Amygdala (tissue), 56 donors: Measurements from ENCODE around the gene PRDX3.
"Not testable (repeated sequence)": the region's sequence is repeated elsewhere in the genome, so short reads cannot be mapped to it uniquely, and the experiment has no call there.

Experiments used
- DNase-seq, 56 donors: peaks; one replicate each; lab custom pipeline; 2025; lab: John Stamatoyannopoulos, UW

PRDX3 gene

DNA sequence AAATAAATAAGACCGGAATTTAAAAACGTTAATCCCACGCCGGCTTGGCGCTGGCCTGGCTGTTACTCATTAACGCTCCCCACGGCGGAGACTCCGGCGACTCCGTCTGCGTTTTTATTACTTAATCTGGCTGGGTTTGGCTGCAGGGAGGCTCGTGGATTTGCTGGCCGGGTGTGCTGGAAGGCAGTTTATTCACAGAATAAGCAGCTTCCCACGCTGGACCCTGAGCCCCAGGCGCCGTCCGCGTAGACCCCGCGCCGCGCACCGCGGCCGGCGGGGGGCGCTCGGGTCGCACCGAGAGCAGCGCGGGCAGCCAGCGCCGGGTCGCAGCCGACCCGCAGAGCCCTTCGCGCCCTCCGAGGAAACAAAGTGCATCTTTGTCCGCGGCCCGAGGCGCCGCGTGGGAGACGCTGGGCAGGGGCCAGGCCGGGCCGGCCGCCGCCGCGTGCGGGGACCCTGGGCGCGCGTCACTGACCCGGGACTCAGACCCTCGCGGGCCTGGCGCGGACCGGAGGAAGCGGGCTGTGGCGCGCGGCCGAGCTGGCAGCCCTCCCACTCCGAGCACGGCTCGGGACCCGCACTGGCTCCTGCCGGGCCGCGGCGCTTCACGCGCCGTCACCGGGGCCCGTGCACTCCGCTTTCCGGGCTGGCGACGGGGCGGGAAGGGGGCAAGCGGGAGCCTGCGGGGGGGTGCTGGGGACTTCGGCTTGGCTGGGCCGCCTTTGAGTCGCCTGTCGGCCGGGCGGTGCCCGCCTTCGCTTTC is 28.2 kb upstream of the PRDX3 start:
- peak in 48 of 56 donors; percentile 9 to 84 (median 62) for DNase-seq

GRCh38 chr10:119205894-119206602 is 27.4 kb upstream of the PRDX3 start:
- peak in 27 of 56 donors; percentile 9 to 64 (median 40) for DNase-seq

DNA sequence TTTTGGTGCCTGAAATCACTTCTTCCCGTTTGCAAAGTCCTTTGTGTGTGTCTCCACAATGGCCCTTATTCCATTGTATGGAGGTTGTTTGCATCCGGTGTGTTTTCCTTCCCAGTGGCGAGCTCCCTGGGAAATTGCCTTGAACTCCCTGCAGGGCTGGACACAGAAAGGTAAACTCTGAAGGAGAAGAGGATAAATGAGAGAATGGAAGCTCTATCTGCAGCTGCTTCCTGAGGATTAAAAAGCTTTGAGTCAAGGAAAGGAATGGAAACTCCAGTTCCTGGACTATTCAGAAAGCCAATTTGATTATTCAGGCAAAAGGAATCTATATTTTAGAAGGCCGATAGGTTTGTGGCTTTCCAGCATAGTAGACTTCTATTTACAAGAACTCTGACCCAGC is 24.4 kb upstream of the PRDX3 start:
- DNase-seq = no peak

- no peak for DNase-seq
These were observed 22.6 kb upstream of the PRDX3 start for GRCh38 chr10:119201233-119201632.

DNA sequence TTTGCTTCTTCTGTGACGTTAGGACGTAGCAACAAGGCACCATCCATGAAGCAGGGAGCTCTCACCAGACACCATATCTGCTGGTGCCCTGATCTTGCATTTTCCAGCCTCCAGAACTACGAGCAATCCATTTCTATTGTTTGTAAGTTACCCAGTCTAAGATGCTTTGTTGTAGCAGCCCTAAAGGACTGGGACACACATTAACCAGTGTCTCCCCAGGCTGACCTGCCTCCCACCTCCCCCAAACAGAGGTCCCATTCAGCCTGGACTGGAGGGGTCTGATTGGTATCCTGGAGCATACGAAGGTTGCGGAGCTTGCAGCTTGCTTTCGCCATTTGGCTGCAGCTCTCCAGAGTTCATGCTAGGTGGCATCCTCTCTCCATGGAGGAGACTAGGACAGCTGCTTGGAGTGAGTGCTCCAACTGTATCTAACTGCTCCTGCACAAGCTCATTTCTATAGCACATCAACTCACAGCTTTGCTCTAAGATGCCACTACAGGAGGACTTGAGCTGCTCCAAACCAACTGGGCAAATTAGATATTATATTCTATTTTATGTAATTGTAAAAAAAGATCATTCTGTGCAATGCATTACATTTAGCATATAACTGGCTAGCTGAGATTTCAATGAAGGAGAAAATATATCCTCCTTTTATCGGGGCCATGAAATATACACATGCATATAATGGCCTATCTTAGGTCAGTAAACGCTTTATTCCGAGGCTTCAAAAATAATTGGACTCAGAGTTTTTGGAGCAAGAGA is 20.8 kb upstream of the PRDX3 start:
- DNase-seq = peak in 49 of 56 donors; percentile 7 to 79 (median 47)

DNA sequence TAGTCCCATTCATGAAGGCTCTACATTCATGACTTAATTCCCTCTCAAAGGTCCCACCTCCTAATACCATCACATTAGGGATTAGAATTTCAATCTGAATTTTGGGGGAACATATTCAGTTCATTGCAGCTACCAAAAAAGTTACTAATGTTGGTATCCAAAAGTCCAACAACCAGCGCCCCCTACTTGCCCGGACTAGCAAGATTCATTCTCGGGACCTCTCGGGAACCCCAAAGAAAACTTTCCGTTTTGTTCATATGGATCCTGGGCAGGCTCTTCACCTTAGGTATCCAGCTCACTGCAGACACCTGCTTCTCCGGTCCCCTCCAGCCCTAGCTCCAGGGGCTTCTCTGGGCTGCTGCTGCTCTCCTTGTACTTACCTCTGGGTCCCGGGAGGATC is 19.8 kb upstream of the PRDX3 start:
- DNase-seq = peak in 3 of 56 donors; percentile 8 to 35 (median 16)

DNA sequence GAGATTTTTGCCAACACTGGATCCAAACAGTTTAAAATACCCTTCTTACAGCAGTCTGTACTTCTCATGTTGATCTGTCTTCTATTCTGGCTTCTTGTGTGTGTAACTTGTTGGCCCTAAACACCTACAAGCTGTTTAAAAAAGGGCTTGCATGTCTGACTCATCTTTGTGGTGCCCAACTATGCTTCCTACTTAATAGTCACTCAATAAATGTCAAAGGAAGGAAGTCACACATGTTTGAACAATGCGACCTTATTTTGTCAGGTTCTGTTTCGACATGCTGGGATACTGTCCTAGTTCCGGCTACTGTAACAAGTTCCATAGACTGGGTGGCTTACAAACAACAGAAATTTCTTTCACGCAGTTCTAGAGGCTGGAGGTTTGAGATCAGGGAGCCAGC is 19.3 kb upstream of the PRDX3 start:
- no peak for DNase-seq

DNA sequence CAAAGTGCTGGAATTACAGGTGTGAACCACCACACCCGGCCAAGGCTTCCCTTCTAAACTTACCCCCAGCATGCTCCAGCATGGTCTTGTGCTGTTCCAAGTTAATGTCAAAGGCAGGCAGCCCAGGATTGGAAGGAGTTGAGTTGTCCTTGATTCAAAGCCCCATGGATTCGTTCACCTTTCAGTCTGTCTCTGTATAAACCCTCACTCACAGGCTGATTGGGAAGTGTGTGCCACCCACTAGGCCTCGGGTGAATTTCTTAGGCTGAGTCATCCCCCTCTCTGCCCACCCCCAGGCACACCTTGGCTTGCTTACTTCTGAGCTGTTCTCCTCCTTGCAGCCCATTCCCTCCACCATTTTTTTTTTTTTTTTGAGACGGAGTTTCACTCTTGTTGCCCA is 13.3 kb upstream of the PRDX3 start:
- no peak for DNase-seq

DNA sequence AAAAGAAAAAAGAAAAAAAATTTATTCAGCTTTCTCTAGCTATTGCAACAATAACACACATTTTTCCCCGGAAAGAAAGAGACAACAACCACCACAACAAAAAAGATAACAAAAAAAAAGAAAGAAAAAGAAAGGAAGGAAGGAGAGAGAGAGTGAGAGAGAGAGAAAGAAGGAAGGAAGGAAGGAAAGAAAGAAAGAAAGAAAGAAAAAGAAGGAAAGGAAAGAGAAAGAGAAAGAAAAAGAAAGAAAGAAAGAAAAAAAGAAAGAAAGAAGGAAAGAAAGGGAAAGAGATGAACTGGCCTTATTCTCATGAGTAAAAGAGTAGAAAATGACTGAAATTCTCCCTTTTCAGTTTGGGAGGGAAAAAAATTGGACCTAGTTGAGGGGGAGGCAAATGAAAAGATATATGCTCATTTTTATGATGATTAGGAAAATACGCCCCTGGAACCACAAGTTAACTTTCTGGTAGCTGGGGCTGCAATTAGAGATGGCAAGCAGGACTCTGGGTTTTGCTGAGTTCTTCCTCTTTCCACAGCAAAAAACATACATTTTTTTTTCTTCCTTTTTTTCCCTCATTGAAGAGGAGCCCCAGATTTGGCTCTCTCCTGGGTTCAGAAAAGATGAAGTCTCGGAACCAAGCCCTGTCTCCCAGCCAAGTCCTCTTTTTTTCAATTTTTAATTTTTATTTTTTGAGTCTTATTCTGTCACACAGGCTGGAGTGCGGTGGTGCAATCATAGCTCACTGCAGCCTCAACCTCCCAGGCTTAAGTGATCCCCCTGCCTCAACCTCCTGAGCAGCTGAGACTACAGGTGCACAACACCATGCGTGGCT is 12.6 kb upstream of the PRDX3 start:
- no peak for DNase-seq

DNA sequence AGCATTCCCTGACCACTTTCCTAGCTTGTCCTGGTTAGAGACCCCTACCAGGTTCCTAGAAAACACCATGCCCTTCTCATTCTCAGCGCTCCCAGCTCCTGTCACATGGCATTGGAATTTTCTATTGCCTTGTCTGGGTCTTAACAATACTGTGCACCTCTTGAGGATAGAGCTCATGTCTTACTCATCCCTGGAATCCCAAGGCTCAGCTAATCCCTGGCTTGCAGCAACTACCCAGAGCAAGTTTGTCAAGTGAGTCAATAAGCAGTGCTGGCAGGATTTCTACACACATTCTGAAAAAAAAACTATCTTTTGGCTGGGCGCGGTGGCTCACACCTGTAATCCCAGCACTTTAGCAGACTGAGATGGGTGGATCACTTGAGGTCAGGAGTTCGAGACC is 11.7 kb upstream of the PRDX3 start:
- no peak for DNase-seq

DNA sequence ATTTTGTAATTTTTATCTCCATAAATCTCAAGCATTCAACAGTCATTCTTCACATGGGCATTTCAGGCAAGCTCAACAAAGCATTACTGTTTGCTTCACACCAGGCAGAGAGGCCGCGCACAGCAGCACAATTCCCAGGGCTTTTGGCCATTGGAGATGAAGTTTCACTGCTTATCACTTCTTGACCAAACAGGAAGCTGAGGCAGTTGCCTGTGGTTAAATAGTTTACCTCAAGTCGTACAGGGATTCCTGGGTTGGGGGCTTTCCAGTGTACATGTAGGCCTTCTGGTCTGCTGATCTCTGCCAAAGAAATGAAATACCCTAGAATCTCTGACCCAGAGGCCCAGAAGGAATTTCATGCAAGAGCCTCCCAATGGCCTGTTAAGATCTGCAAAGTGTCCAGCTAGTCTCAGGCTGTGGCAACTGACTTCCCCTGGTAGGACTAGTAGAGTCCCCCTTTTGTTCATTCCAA is 11.2 kb upstream of the PRDX3 start:
- DNase-seq = peak in 23 of 56 donors; percentile 2 to 54 (median 13)

DNA sequence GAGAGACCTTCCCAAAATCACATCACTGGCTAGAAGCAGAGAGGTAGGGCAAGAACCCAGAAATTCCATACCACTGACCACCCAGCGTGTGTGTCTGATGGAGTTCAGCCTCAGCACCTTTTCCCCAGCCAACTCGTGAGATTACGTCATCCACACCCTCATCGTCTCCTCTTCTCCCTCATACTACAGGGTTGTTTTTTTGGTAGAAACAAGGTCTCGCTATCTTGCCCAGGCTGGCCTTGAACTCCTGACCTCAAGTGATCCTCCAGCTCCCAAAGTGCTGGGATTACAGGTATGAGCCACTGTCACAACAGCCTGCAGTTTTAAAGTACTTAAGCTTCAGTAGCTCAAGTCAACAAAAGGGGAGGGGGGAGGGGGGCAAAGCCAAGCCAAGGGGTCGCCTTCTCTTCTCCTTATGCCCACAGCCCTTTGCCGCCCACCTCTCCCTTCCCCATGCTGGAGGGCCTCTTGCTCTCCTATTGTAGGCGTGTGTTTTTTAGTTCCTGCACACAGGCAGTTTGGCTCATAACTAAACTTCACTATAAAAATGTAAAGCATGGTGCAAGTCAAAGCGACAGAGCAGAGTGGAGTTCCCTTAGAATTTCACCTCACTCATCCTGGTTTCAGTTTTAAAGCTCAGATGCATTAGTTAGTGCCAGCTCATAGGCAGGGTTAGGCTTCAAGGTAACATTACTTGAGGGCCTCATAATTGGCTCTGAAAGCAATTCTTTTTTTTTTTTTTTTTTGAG is 5.2 kb upstream of the PRDX3 start:
- no peak for DNase-seq

DNA sequence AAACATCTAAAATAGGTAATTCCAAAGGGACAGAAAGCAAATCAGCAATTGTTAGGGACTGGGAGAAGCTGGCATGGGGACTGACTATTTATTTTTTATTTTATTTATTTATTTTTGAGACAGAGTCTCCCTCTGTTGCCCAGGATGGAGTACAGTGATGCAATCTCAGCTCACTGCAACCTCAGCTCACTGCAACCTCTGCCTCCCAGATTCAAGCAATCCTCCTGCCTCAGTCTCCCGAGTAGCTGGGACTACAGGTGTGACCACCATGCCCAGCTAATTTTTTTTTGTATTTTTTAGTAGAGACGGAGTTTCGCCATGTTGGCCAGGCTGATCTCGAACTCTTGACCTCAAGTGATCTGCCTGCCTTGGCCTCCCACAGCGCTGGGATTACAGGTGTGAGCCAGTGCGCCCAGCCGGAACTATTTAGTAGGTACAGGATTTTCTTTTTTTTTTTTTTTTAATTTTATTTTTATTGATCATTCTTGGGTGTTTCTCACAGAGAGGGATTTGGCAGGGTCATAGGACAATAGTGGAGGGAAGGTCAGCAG is 2.3 kb upstream of the PRDX3 start:
- not testable (repeated sequence) for DNase-seq

GRCh38 chr10:119177708-119178371 is 772 bp downstream of the PRDX3 start:
- no peak for DNase-seq

DNA sequence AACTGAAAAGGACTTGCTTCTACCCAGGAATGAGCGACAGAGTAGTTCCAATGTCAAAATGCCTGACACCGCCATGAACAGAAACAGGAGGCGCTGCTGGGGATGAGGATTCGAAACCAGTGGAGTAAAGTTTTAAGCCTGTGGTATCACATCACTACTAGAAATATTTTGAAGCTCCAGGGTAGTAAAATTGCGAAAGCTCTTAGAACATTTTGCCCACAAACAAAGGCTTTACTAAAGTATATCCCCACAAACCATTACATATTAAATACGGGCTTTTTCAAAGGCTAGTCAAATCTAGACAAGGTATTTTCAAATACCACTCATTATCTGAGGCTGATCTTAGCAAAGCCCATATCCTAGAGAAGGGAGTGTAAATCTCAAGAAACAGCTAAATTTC is 2.4 kb downstream of the PRDX3 start:
- DNase-seq = no peak

DNA sequence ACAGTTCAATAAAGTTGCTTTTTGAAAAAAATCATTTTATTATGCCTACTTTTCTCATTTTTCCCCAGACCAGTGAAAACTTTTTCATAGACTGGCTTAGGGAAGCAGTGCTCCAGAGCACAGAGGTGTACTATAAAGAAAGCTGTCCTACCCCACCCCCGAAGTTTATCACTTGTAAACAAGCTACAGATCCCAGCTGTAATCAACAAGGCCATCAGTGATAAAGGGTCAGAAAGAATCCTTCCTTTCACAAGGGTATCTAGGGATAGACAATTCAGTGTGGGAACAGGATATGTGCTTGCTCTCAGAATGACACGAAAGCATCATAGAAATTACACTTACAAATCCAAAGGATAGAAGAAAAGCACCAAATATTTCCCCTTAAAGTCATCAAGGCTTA is 4.5 kb downstream of the PRDX3 start:
- DNase-seq = no peak

DNA sequence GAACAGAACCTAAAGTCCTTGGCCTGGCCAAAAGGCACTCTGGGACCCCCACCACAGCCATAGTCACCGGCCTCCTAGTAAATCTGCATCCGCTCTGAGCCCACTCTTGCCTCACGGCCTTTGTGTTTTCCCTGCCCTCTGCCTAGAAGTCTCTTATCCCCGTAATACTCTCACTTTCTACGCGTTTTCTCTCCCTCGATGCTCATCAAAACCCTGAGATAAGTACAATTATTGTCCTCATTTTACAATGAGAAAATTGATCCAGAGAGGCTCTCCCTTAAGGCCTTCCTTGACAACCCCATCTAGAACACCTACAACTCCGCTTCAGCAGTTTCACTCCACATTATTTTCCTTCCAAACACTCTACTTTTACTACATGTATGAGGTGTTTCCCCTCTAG is 11.6 kb downstream of the PRDX3 start:
- no peak for DNase-seq

DNA sequence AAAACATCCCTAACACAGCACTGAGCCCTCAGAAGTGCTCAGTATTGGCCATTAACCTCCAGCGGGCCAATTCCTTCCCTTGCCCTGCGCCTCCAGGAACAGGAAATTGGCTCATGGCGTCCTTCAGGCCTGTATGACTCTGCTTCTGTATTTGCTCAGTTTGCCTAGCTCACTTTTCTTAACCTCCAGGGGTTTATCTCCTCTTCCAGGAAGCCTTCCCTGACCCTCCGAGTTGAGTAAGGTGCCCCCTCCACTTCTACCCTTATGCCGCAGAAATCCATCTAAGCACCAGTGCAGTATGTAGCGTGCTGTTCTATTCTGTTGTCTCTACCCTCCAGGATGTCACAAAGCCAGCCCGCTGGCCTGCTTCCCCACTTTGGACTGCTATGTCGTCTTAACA is 12.0 kb downstream of the PRDX3 start:
- no peak for DNase-seq

GRCh38 chr10:119166118-119166500 is 12.5 kb downstream of the PRDX3 start:
- no peak for DNase-seq
